Stimulated activated CD8-positive, alpha-beta memory T cell treated with anti-CD3 and anti-CD28 coated beads, Interleukin-7, amount 100 ng/mL, for 1 hour (primary cell): ENCODE measurements around the gene SHC2.
A peak's percentile ranks its signal among the peaks of the same experiment; 100 is the strongest.
"Not testable (repeated sequence)": the region's sequence is repeated elsewhere in the genome, so short reads cannot be mapped to it uniquely, and the experiment has no call there.

Experiments used
- DNase-seq, 2 donors: peaks; one replicate each; pipeline ENCODE4 v3.0.0-alpha.2; 2020; ENCODE audit warnings: low read depth in 2 of 2

Gene SHC2

GRCh38 chr19:491146-491741 lies 30.4 kb upstream of the SHC2 start:
- no peak for DNase-seq

GRCh38 chr19:489418-490196 lies 28.8 kb upstream of the SHC2 start:
- no peak for DNase-seq

GRCh38 chr19:488505-489417 lies 27.9 kb upstream of the SHC2 start:
- DNase-seq, result peak; percentile 84 to 85

- no peak for DNase-seq
Observed at GRCh38 chr19:485583-486236, 24.9 kb upstream of the SHC2 start.

GRCh38 chr19:485077-485476 lies 24.2 kb upstream of the SHC2 start:
- no peak for DNase-seq

GRCh38 chr19:484494-484893 lies 23.7 kb upstream of the SHC2 start:
- DNase-seq, result no peak

GRCh38 chr19:483332-484072 lies 22.7 kb upstream of the SHC2 start:
- DNase-seq, result no peak

- DNase-seq, result no peak
Observed at GRCh38 chr19:482186-483041, 21.6 kb upstream of the SHC2 start.

GRCh38 chr19:481100-481499 lies 20.3 kb upstream of the SHC2 start:
- not testable (repeated sequence) for DNase-seq

GRCh38 chr19:480016-480855 lies 19.4 kb upstream of the SHC2 start:
- no peak for DNase-seq

GRCh38 chr19:478976-479375 lies 18.1 kb upstream of the SHC2 start:
- DNase-seq, result no peak

GRCh38 chr19:478236-478903 lies 17.5 kb upstream of the SHC2 start:
- DNase-seq, result no peak

- no peak for DNase-seq
Observed at GRCh38 chr19:475360-475759, 14.5 kb upstream of the SHC2 start.

- no peak for DNase-seq
Observed at GRCh38 chr19:474126-475078, 13.6 kb upstream of the SHC2 start.

GRCh38 chr19:472005-472858 lies 11.4 kb upstream of the SHC2 start:
- DNase-seq, result no peak

- no peak for DNase-seq
Observed at GRCh38 chr19:470701-471100, 9.9 kb upstream of the SHC2 start.

GRCh38 chr19:469833-470232 lies 9.0 kb upstream of the SHC2 start:
- no peak for DNase-seq
